Fibroblast of lung (primary cell): Measurements from ENCODE around the gene ST6GALNAC4. TPM values are rescaled to one million over a fixed set of nuclear protein-coding genes. Genes with fewer than 3 reads are reported as not detected.
A peak's percentile ranks its signal among the peaks of the same experiment; 100 is the strongest.

Experiments used
- DNase-seq, 2 donors: peaks; one replicate each; pipeline versions ENCODE4 v3.0.0 to v3.0.0-alpha.2; 2010; ENCODE audit warnings: low read depth in 2 of 2
- H2AFZ ChIP-seq: 2 replicates; pipeline ENCODE4 v1.5.1; 2012; ENCODE audit warnings: low read length, control low read depth, inconsistent platforms
- H3K27ac ChIP-seq: 2 replicates; pipeline ENCODE4 v1.5.1; 2011; ENCODE audit warnings: low read length, control low read depth; ENCODE audit not compliant: insufficient read depth
- H3K27me3 ChIP-seq: 2 replicates; pipeline ENCODE4 v1.5.1; 2011; ENCODE audit warnings: mild to moderate bottlenecking, low read length; ENCODE audit not compliant: control insufficient read depth, insufficient read depth
- H3K36me3 ChIP-seq: 2 replicates; pipeline ENCODE4 v1.5.1; 2011; ENCODE audit warnings: low read length; ENCODE audit not compliant: control insufficient read depth, insufficient read depth
- H3K4me1 ChIP-seq: 2 replicates; pipeline ENCODE4 v1.5.1; 2011; ENCODE audit warnings: low read length; ENCODE audit not compliant: control insufficient read depth, insufficient read depth; ENCODE audit errors: extremely low read depth
- H3K4me2 ChIP-seq: 2 replicates; pipeline ENCODE4 v1.5.1; 2011; ENCODE audit warnings: low read length, control low read depth; ENCODE audit not compliant: insufficient read depth; ENCODE audit errors: extremely low read depth
- H3K4me3 ChIP-seq, 4 experiments: fragments of 200-600 bp in 1 of 4; sonication (generic) in 1 of 4; replicated peaks in 1 of 4; 2 replicates each; pipeline ENCODE4 v1.5.1; 2011 to 2016; ENCODE audit warnings: low read length in 4 of 4, low read depth in 3 of 4, mild to moderate bottlenecking in 3 of 4, control low read depth in 2 of 4, inconsistent platforms in 1 of 4, mixed read lengths in 1 of 4; ENCODE audit not compliant: insufficient read depth in 1 of 4; ENCODE audit errors: control extremely low read depth in 1 of 4
- H3K79me2 ChIP-seq: 2 replicates; pipeline ENCODE4 v1.5.1; 2012; ENCODE audit warnings: mild to moderate bottlenecking, low read length, inconsistent platforms; ENCODE audit not compliant: control insufficient read depth, insufficient read depth
- H3K9ac ChIP-seq: 2 replicates; pipeline ENCODE4 v1.5.1; 2011; ENCODE audit warnings: mild to moderate bottlenecking, low read length, control low read depth; ENCODE audit not compliant: insufficient read depth
- H3K9me3 ChIP-seq: 2 replicates; pipeline ENCODE4 v1.5.1; 2012; ENCODE audit warnings: low read depth, low read length; ENCODE audit not compliant: control insufficient read depth, insufficient read depth
- H4K20me1 ChIP-seq: 2 replicates; pipeline ENCODE4 v1.5.1; 2011; ENCODE audit warnings: low read length; ENCODE audit not compliant: control insufficient read depth, insufficient read depth; ENCODE audit errors: extremely low read depth
- EZH2 ChIP-seq: IDR thresholded peaks from 2 replicates; pipeline ENCODE4 v1.5.1; 2012; ENCODE audit warnings: low read length, control low read depth, mild to moderate bottlenecking; ENCODE audit errors: missing control alignments
- polyA plus RNA-seq, 2 donors: library from polyadenylated mRNA; depleted of rRNA in 1 of 2; stranded (reverse) in 1 of 2; unstranded in 1 of 2; fragments of >200 nt; gene quantifications; 2 replicates each; pipeline ENCODE4 v1.2.1, GENCODE V29; 2011 to 2012; ENCODE audit warnings: missing spikeins in 1 of 2
- total RNA-seq: library from RNA; depleted of rRNA; stranded (reverse); fragments of >200 nt; gene quantifications from 2 replicates; pipeline ENCODE4 v1.2.1, GENCODE V29; 2014
- TF ChIP-seq, protein P1 (sequence below), 2 donors: IDR thresholded peaks in 1 of 2; conservative IDR thresholded peaks in 1 of 2; 1 replicate in 1 of 2; 2 replicates in 1 of 2; pipeline ENCODE4 v1.5.1; 2011 to 2012; ENCODE audit warnings: low read length in 2 of 2, control low read depth in 1 of 2, inconsistent platforms in 1 of 2, low read depth in 1 of 2, mild to moderate bottlenecking in 1 of 2

Gene ST6GALNAC4
- total and polyA plus RNA-seq, 2 donors (not counting 1 experiment from before 2014, with no cell fraction given): 16.4 to 28.1 TPM

DNA sequence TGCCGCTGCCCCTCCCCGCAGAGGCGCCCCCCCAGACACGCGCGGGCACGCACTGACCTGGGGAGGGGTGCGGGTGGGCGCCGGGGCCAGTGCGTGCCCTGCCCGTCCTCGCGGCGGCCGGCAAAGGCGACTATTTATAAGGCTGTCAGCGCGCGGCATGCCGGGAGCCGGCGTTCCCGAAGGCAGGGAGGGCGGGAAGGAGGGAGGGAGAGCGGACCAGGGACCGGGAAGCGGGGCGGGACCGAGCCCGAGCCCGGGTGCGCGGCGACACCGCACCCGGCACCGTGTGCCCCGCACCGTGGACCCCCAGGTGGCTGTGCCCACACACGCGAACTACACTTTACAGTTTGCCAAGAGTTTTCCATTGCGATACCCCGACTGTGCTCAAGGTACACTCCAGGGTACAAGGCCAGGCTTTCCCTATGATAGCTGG is 39.3 kb downstream of the ST6GALNAC4 start, which contains the start of gene AK1:
TSS of gene AK1 (minus strand) at position 110 of the 433 bp plus-strand sequence. CDS start 3,058 bp downstream, outside the sequence.
- H3K9ac ChIP-seq: peak within 1 kb of the TSS; percentile 48
- H3K27me3 ChIP-seq: no peaks in the 10 kb centered on the region
- no peak for TF ChIP-seq EZH2
- TF ChIP-seq, protein P1, sequence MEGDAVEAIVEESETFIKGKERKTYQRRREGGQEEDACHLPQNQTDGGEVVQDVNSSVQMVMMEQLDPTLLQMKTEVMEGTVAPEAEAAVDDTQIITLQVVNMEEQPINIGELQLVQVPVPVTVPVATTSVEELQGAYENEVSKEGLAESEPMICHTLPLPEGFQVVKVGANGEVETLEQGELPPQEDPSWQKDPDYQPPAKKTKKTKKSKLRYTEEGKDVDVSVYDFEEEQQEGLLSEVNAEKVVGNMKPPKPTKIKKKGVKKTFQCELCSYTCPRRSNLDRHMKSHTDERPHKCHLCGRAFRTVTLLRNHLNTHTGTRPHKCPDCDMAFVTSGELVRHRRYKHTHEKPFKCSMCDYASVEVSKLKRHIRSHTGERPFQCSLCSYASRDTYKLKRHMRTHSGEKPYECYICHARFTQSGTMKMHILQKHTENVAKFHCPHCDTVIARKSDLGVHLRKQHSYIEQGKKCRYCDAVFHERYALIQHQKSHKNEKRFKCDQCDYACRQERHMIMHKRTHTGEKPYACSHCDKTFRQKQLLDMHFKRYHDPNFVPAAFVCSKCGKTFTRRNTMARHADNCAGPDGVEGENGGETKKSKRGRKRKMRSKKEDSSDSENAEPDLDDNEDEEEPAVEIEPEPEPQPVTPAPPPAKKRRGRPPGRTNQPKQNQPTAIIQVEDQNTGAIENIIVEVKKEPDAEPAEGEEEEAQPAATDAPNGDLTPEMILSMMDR (conservative IDR thresholded peaks at IDR 0.05 in 1 of 2, IDR thresholded peaks at IDR 0.05 in 1 of 2; ENCODE audit: low read depth in 1 of 2, low read length in 2 of 2): no peak
- peak within 1 kb of the TSS; percentile 53 to 76 (median 64) for H3K4me3 ChIP-seq
- peaks cover 5% of the 10 kb centered on the region for H3K36me3 ChIP-seq
- H3K4me2 ChIP-seq: peak within 1 kb of the TSS; percentile 92
- H2AFZ ChIP-seq: peak within 1 kb of the TSS; percentile 85
- peaks cover 11% of the 10 kb centered on the region for H3K79me2 ChIP-seq
- no peaks in the 10 kb centered on the region for H4K20me1 ChIP-seq
- peaks cover 20% of the 10 kb centered on the region for H3K4me1 ChIP-seq
- peak within 1 kb of the TSS; percentile 75 for H3K27ac ChIP-seq
- no peaks in the 10 kb centered on the region for H3K9me3 ChIP-seq
- peak; percentile 51 to 55 for DNase-seq

DNA sequence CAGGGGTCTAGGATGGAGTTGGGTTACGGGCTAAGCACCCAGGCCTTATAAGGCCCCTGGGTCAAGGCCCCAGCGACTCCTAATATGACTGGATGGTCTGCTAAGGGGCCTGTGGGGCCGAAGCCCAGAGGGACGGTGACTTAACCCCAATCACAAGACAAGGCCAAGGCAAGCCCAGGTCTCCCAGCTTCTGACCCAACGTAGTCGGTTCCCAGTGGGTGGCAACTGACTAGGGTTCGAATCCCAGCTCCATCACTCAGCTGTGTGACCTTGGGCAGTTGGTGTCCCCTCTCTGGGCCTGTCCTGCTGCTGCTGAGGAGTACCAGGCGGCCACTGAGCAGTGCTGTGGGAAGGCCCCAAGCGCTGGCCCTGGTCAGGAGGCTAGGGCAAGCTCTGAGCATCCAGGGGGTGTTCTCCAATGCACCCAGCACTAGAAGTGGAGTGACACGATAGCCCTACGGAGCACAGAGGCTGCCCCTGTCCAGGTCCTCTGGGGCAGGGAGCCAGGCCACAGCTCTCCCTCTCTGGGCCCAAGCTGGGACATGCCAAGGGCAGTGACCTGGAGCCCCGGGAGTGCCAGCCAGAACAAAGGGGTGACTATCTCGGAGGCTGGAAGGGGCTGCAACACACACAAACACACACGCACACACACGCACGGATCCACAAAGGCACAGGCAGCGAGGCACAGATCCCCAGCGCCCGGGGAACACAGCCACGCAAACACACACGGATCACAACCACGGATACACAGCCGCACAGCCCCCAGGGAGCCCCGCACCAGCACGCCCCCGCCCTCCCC is 39.9 kb downstream of the ST6GALNAC4 start:
- Histone ChIP-seq H3K79me2 (peaks cover 11% of the 10 kb centered on the region), H3K4me3 (peak overlapping the region; percentile 53 to 76 (median 64)), H2AFZ (peak overlapping the region; percentile 17), H3K9ac (peak overlapping the region; percentile 48), H3K4me1 (peaks cover 20% of the 10 kb centered on the region), H3K27me3 (no peaks in the 10 kb centered on the region), H3K27ac (peak overlapping the region; percentile 75), H4K20me1 (no peaks in the 10 kb centered on the region), H3K36me3 (peaks cover 7% of the 10 kb centered on the region), H3K9me3 (no peaks in the 10 kb centered on the region), H3K4me2 (peak overlapping the region; percentile 92)
- TF ChIP-seq EZH2: no peak
- TF ChIP-seq, protein P1 (conservative IDR thresholded peaks at IDR 0.05 in 1 of 2, IDR thresholded peaks at IDR 0.05 in 1 of 2; ENCODE audit: low read depth in 1 of 2, low read length in 2 of 2): no peak
- DNase-seq: no peak

DNA sequence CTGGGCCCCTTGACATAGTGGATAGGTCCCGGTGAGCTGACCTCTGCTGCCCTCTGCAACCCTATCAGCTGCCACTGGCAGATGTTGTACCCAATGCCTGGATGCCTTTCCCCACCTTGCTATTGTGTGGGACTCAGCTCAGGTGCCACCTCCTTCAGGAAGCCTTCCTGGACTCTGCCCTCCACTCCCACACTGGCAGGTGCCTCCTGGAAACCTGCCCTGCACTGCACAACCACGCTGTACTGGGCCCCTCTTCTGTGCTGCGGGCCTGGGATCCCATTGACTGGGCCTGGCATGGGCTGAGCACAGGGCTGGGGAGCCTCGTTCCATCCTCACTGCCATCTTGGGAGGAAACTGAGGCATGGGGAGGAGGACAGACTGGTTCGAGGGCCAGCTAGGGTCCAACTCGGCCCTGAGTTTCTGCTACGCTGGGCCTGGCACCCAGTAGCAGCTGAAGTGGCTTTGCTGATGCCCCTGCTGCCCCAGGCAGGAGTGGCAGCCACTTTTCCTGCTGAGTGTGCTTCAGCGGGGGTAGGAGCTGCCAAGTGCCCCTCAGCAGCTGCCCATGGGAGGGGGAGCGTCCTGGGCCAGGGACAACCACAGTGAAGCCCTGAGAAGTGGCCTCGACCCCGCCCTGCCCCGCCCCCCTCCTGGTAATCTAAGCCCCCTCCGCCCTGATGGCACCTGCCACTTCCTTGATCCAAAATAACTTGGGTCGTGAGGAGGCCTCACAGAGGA is 40.6 kb downstream of the ST6GALNAC4 start:
- Histone ChIP-seq H3K9me3 (no peaks in the 10 kb centered on the region), H3K4me1 (peaks cover 20% of the 10 kb centered on the region), H4K20me1 (no peaks in the 10 kb centered on the region), H3K79me2 (peaks cover 11% of the 10 kb centered on the region), H3K36me3 (peaks cover 13% of the 10 kb centered on the region), H2AFZ (no peak overlapping the region), H3K4me2 (peak overlapping the region; percentile 92), H3K9ac (no peak overlapping the region), H3K4me3 (peak overlapping the region in 2 of 4 experiments; percentile 69 to 76), H3K27me3 (no peaks in the 10 kb centered on the region), H3K27ac (no peak overlapping the region)
- TF ChIP-seq, protein P1 (conservative IDR thresholded peaks at IDR 0.05 in 1 of 2, IDR thresholded peaks at IDR 0.05 in 1 of 2; ENCODE audit: low read depth in 1 of 2, low read length in 2 of 2): no peak
- no peak for TF ChIP-seq EZH2
- DNase-seq: no peak
